ENCODE measurements around the gene CFAP99.
"Not testable (repeated sequence)": the region's sequence is repeated elsewhere in the genome, so short reads cannot be mapped to it uniquely, and the experiment has no call there.

CFAP99 gene

GRCh38 chr4:2412885-2413716 lies 5.7 kb upstream of the CFAP99 start:
- peak; percentile 80 for DNase-seq

- no peak for DNase-seq
Observed at GRCh38 chr4:2413821-2414610, 4.7 kb upstream of the CFAP99 start.

- DNase-seq, result no peak
Observed at GRCh38 chr4:2415213-2415612, 3.5 kb upstream of the CFAP99 start.

- DNase-seq, result no peak
Observed at GRCh38 chr4:2415881-2416563, 2.7 kb upstream of the CFAP99 start.

GRCh38 chr4:2416564-2417225 lies 2.1 kb upstream of the CFAP99 start:
- DNase-seq, result no peak

- no peak for DNase-seq
Observed at GRCh38 chr4:2417226-2417764, 1.5 kb upstream of the CFAP99 start.

GRCh38 chr4:2417765-2418649 lies 748 bp upstream of the CFAP99 start, which contains the start of gene ZFYVE28:
Gene ZFYVE28 (minus strand): TSS chr4:2418645. CDS start chr4:2418323, 322 bp downstream.
- no peak for DNase-seq

- DNase-seq, result no peak
Observed at GRCh38 chr4:2419814-2420213, 1.1 kb downstream of the CFAP99 start.

- DNase-seq, result no peak
Observed at GRCh38 chr4:2421928-2422327, 3.2 kb downstream of the CFAP99 start.

GRCh38 chr4:2423066-2423465 lies 4.3 kb downstream of the CFAP99 start:
- DNase-seq, result no peak

- no peak for DNase-seq
Observed at GRCh38 chr4:2423695-2424094, 4.9 kb downstream of the CFAP99 start.

GRCh38 chr4:2424581-2424980 lies 5.8 kb downstream of the CFAP99 start:
- no peak for DNase-seq

- DNase-seq, result no peak
Observed at GRCh38 chr4:2425386-2426068, 6.8 kb downstream of the CFAP99 start.

- no peak for DNase-seq
Observed at GRCh38 chr4:2426069-2426397, 7.3 kb downstream of the CFAP99 start.

GRCh38 chr4:2426711-2427275 lies 8.0 kb downstream of the CFAP99 start:
- no peak for DNase-seq

- no peak for DNase-seq
Observed at GRCh38 chr4:2427383-2428334, 8.9 kb downstream of the CFAP99 start.

GRCh38 chr4:2428496-2429213 lies 9.9 kb downstream of the CFAP99 start:
- DNase-seq, result no peak

- not testable (repeated sequence) for DNase-seq
Observed at GRCh38 chr4:2429945-2430757, 11.4 kb downstream of the CFAP99 start.
